Ishikawa (cell line): Measurements from ENCODE around the gene PRKD2.

Experiments
- CEBPB ChIP-seq: IDR thresholded peaks from 2 replicates; pipeline ENCODE4 v1.6.1; 2012
- CREB1 ChIP-seq: IDR thresholded peaks from 2 replicates; pipeline ENCODE4 v1.6.1; 2012; ENCODE audit warnings: low read depth
- EP300 ChIP-seq: IDR thresholded peaks from 2 replicates; pipeline ENCODE4 v1.6.1; 2012; ENCODE audit warnings: borderline replicate concordance
- FOXM1 ChIP-seq: IDR thresholded peaks from 2 replicates; pipeline ENCODE4 v1.6.1; 2012; ENCODE audit warnings: low read depth, borderline replicate concordance
- MAX ChIP-seq: IDR thresholded peaks from 2 replicates; pipeline ENCODE4 v1.6.1; 2012
- RAD21 ChIP-seq: IDR thresholded peaks from 2 replicates; pipeline ENCODE4 v1.6.1; 2012; ENCODE audit warnings: low read depth
- REST ChIP-seq: IDR thresholded peaks from 2 replicates; pipeline ENCODE4 v1.6.1; 2012; ENCODE audit warnings: low read depth, mild to moderate bottlenecking
- TAF1 ChIP-seq: IDR thresholded peaks from 2 replicates; pipeline ENCODE4 v1.6.1; 2012; ENCODE audit warnings: low read depth, mild to moderate bottlenecking
- TCF12 ChIP-seq: IDR thresholded peaks from 2 replicates; pipeline ENCODE4 v1.6.1; 2012; ENCODE audit warnings: low read depth
- TEAD4 ChIP-seq: IDR thresholded peaks from 2 replicates; pipeline ENCODE4 v1.6.1; 2012
- USF1 ChIP-seq: IDR thresholded peaks from 2 replicates; pipeline ENCODE4 v1.6.1; 2012
- YY1 ChIP-seq: IDR thresholded peaks from 2 replicates; pipeline ENCODE4 v1.6.1; 2012; ENCODE audit warnings: low read depth
- ZBTB7A ChIP-seq: IDR thresholded peaks from 2 replicates; pipeline ENCODE4 v1.6.1; 2012; ENCODE audit warnings: low read depth

GRCh38 chr19:46691104-46691503, 25.8 kb downstream of the PRKD2 start:
- TF ChIP-seq TAF1 (no peak), RAD21 (no peak), YY1 (no peak), REST (no peak), EP300 (no peak), USF1 (no peak), MAX (no peak), CEBPB (no peak), ZBTB7A (no peak), TEAD4 (no peak), CREB1 (no peak), FOXM1 (no peak), TCF12 (no peak)
